Measurements from ENCODE around the gene CYLD.

DNA sequence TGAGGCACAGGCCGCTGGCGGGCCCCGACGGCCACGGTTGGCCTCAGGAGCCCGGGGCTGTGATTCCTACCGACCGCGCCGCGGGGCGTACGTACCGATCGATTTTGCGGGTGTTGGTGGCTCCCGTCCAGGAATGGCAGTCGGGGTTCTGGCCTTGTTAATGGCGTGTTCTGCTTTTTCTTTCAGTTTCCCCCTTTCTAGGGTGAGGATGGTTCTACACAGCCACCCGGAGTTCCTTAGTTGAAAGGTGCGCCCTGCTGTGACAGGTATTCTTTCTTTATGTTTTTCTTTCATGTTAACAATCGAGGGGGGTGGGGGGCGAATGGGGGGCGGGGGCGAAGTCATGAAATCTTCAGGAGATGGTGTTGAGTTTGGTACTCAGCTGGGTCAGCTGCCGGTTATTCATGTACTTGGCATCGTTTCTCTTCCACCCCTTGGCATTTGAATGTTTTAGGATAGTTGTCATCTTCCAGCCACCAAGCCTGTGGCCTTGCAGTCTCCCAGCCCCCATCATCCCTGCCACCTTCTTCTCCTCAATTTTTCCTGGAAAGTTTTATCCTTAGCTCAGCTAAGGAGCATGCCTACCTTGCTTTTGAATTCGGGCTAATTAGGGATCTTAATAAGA lies 802 bp downstream of the CYLD start:
- TF ChIP-seq POLR2AphosphoS5 (IDR thresholded peaks at IDR 0.05; ENCODE audit: low read depth, low read length): no peak
- TF ChIP-seq POLR2A (IDR thresholded peaks at IDR 0.05; ENCODE audit: low read depth, low read length): no peak
- TF ChIP-seq TAF1 (IDR thresholded peaks at IDR 0.05; ENCODE audit: borderline replicate concordance, low read depth, low read length): no peak
